Gastroesophageal sphincter (tissue), 3 donors: Measurements from ENCODE around the gene TBC1D25.

Experiments
- CTCF ChIP-seq, 4 experiments: fragments of 200-600 bp in 2 of 4; fragments of 450-650 bp in 2 of 4; sonication (generic) in 1 of 4; IDR thresholded peaks; one replicate each; pipeline ENCODE4 v1.5.1; 2017 to 2019; ENCODE audit warnings: antibody characterized with exemption in 4 of 4, mild to moderate bottlenecking in 2 of 4, moderate library complexity in 2 of 4
- EP300 ChIP-seq: sonication (generic); formaldehyde crosslinking; IDR thresholded peaks from one replicate; pipeline ENCODE4 v1.6.1; 2017; ENCODE audit warnings: antibody characterized with exemption, mild to moderate bottlenecking
- POLR2A ChIP-seq, 2 donors: fragments of 450-650 bp; IDR thresholded peaks; one replicate each; pipeline ENCODE4 v1.6.1; 2017; ENCODE audit warnings: antibody characterized with exemption in 2 of 2, mild to moderate bottlenecking in 2 of 2, moderate library complexity in 1 of 2
- POLR2AphosphoS5 ChIP-seq: sonication (generic); formaldehyde crosslinking; IDR thresholded peaks from one replicate; pipeline ENCODE4 v1.6.1; 2017; ENCODE audit warnings: antibody characterized with exemption

- no peak for TF ChIP-seq POLR2A (IDR thresholded peaks at IDR 0.05)
- TF ChIP-seq CTCF (IDR thresholded peaks at IDR 0.05), result no peak
- TF ChIP-seq POLR2AphosphoS5, result no peak
- no peak for TF ChIP-seq EP300
Measured at GRCh38 chrX:48531358-48531959, 8.1 kb upstream of the TBC1D25 start.
